ENCODE results near the gene C11orf68. TPM values are rescaled to one million over a fixed set of nuclear protein-coding genes. Genes with fewer than 3 reads are reported as not detected.

The C11orf68 gene
- total RNA-seq, 1 donor from 2014 or later = 31.2 TPM

DNA sequence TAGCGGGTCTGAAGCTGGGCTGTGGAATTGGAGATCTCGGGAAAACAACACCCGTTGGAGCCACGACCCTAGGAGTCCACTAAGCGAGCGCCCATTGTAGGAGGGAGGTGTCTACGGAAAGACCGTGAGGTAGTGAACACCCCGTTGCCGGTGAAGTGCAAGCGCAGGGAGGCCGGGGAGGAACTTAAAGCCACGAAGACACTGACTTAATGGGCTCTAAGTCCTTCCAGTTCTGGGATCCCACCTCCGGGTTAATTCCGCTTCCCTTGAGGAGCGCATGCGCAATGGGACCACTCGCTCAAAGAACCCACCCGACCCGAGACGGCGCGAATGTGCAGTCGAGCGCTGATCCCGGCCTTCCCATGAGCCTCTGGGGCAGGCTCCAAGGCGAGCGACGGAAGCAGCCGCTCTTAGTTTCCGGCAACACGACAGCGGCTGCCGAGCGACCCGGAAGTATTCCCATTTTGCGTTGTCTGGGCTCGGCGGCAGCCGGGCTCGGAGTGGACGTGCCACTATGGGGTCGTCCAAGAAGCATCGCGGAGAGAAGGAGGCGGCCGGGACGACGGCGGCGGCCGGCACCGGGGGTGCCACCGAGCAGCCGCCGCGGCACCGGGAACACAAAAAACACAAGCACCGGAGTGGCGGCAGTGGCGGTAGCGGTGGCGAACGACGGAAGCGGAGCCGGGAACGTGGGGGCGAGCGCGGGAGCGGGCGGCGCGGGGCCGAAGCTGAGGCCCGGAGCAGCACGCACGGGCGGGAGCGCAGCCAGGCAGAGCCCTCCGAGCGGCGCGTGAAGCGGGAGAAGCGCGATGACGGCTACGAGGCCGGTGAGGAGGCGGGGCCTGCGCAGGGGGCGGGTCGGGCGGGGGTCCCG is 42.6 kb upstream of the C11orf68 start, which contains the start of gene SART1:
Gene SART1, plus strand, starts transcription at position 468 of the 874 bp plus-strand sequence. Its CDS starts 47 bp downstream, at position 515.
- Mint-ChIP-seq H3K9me3 (no peaks in the 10 kb centered on the region), H3K4me3 (peak within 1 kb of the TSS; percentile 96), H3K36me3 (peaks cover 17% of the 10 kb centered on the region), H3K27ac (peak within 1 kb of the TSS; percentile 96), H3K4me1 (ENCODE audit: unreplicated experiment) (peaks cover 20% of the 10 kb centered on the region), H3K27me3 (no peaks in the 10 kb centered on the region)
- TF ChIP-seq, protein P1, sequence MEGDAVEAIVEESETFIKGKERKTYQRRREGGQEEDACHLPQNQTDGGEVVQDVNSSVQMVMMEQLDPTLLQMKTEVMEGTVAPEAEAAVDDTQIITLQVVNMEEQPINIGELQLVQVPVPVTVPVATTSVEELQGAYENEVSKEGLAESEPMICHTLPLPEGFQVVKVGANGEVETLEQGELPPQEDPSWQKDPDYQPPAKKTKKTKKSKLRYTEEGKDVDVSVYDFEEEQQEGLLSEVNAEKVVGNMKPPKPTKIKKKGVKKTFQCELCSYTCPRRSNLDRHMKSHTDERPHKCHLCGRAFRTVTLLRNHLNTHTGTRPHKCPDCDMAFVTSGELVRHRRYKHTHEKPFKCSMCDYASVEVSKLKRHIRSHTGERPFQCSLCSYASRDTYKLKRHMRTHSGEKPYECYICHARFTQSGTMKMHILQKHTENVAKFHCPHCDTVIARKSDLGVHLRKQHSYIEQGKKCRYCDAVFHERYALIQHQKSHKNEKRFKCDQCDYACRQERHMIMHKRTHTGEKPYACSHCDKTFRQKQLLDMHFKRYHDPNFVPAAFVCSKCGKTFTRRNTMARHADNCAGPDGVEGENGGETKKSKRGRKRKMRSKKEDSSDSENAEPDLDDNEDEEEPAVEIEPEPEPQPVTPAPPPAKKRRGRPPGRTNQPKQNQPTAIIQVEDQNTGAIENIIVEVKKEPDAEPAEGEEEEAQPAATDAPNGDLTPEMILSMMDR (conservative IDR thresholded peaks at IDR 0.05) = peak; percentile 29
- DNase-seq (ENCODE audit: extremely low spot score, unreplicated experiment) = peak; percentile 97

DNA sequence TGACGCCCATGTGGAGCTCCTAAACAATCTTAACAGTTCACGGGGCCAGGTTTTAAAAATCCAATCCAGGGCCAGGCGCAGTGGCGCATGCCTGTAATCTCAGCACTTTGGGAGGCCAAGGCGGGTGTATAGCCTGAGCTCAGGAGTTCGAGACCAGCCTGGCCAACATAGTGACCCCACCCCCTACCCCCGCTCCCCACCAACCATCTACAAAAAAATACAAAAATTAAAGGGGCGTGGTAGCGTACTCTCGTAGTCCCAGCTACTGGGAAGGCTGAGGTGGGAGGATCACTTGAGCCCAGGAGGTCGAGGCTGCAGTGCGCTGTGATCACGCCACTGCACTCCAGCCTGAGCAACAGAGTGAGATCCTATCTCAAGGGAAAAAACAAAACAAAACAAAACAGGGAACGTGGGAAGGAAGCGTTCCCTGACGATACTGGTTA is 42.0 kb upstream of the C11orf68 start:
- H3K9me3 Mint-ChIP-seq = no peaks in the 10 kb centered on the region
- peaks cover 20% of the 10 kb centered on the region for H3K4me1 Mint-ChIP-seq (ENCODE audit: unreplicated experiment)
- H3K27ac Mint-ChIP-seq = peak overlapping the region; percentile 96
- no peaks in the 10 kb centered on the region for H3K27me3 Mint-ChIP-seq
- H3K36me3 Mint-ChIP-seq = peaks cover 14% of the 10 kb centered on the region
- TF ChIP-seq, protein P1 (conservative IDR thresholded peaks at IDR 0.05) = no peak
- no peak for DNase-seq (ENCODE audit: extremely low spot score, unreplicated experiment)
- H3K4me3 Mint-ChIP-seq = peak overlapping the region; percentile 96

DNA sequence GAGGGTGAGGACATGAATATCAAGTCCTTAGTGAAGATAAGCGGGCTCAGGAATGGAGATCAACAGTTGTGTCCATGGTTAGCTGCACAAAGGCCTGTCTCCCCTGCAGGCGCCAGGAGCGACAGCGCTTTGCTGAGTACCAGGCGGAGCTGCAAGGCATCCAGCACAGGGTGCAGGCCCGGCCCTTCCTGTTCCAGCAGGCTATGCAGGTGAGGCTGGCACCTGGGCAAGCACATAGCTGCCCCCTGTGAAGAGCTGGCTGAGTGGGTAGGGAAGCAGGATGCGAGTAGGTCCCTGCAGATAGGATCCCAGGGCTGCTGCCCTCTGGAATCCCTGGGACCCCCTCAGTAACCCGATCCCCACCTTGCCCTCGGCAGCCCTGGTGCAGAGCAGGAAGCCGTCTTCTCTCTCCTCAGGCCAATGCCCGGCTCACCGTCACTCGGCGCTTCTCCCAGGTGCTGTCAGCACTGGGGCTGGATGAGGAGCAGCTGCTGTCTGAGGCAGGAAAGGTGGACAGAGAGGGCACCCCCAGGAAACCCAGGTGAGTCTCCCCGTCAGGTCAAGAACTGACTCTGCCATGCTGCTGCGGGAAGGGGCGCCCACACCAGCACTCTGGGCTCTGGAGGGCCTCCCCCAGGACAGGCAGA is 40.0 kb upstream of the C11orf68 start:
- TF ChIP-seq, protein P1 (conservative IDR thresholded peaks at IDR 0.05) = no peak
- no peak overlapping the region for H3K4me3 Mint-ChIP-seq
- H3K4me1 Mint-ChIP-seq (ENCODE audit: unreplicated experiment) = peaks cover 20% of the 10 kb centered on the region
- no peak for DNase-seq (ENCODE audit: extremely low spot score, unreplicated experiment)
- H3K36me3 Mint-ChIP-seq = peaks cover 8% of the 10 kb centered on the region
- no peaks in the 10 kb centered on the region for H3K27me3 Mint-ChIP-seq
- H3K27ac Mint-ChIP-seq = no peak overlapping the region
- no peaks in the 10 kb centered on the region for H3K9me3 Mint-ChIP-seq

DNA sequence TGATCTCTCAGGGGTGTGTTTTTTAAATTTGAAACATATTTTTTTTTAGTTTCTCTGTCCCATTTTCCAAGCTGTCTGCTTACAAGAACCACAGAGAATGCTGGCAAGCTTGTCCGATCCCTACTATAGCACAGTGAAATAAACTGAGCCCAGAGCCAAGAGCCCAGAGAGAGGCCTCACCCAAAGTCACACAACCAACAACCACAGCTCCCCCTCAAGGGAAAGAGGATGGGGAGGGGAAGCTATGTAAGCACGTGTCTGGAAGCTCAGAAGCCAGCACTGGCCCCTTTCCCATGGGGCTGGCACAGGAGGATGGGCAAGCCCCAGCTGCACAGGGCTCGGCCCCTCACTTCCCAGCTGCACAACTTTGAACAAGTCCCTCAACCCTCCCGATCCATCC is 39.4 kb upstream of the C11orf68 start:
- no peak overlapping the region for H3K4me3 Mint-ChIP-seq

DNA sequence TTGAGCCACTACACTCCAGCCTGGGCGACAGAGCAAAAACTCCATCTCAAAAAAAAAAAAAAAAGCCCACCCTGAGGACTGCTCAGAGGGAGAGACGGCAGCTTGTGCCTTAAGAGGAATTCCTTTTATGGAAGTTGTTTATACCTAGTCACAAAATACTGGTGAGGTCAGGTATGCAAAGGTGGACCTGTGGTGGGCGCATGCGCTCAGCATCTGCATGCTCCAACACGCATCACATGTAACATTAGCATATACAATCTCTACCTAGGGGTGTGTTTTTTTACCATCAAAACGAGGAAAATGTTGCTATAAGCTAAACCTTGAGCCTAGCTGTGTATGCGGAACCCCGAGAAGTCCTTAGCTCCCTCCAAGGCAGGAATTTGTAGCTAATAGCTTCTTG is 35.9 kb upstream of the C11orf68 start:
- TF ChIP-seq, protein P1 (conservative IDR thresholded peaks at IDR 0.05) = no peak
- H3K36me3 Mint-ChIP-seq = no peaks in the 10 kb centered on the region
- no peaks in the 10 kb centered on the region for H3K4me1 Mint-ChIP-seq (ENCODE audit: unreplicated experiment)
- peaks cover 3% of the 10 kb centered on the region for H3K27me3 Mint-ChIP-seq
- DNase-seq (ENCODE audit: extremely low spot score, unreplicated experiment) = no peak
- no peak overlapping the region for H3K27ac Mint-ChIP-seq
- no peak overlapping the region for H3K4me3 Mint-ChIP-seq
- no peaks in the 10 kb centered on the region for H3K9me3 Mint-ChIP-seq

More for the DNA sequence above, 39.4 kb upstream of the C11orf68 start:
- Mint-ChIP-seq H3K4me1 (ENCODE audit: unreplicated experiment) (peaks cover 19% of the 10 kb centered on the region), H3K36me3 (peaks cover 8% of the 10 kb centered on the region), H3K9me3 (no peaks in the 10 kb centered on the region), H3K27me3 (no peaks in the 10 kb centered on the region), H3K27ac (no peak overlapping the region)
- DNase-seq (ENCODE audit: extremely low spot score, unreplicated experiment) = no peak
- TF ChIP-seq, protein P1 (conservative IDR thresholded peaks at IDR 0.05) = no peak
